ENCODE measurements around the gene FARP2. TPM values are rescaled to one million over a fixed set of nuclear protein-coding genes. Genes with fewer than 3 reads are reported as not detected.
A peak's percentile ranks its signal among the peaks of the same experiment; 100 is the strongest.

The FARP2 gene, protein sequence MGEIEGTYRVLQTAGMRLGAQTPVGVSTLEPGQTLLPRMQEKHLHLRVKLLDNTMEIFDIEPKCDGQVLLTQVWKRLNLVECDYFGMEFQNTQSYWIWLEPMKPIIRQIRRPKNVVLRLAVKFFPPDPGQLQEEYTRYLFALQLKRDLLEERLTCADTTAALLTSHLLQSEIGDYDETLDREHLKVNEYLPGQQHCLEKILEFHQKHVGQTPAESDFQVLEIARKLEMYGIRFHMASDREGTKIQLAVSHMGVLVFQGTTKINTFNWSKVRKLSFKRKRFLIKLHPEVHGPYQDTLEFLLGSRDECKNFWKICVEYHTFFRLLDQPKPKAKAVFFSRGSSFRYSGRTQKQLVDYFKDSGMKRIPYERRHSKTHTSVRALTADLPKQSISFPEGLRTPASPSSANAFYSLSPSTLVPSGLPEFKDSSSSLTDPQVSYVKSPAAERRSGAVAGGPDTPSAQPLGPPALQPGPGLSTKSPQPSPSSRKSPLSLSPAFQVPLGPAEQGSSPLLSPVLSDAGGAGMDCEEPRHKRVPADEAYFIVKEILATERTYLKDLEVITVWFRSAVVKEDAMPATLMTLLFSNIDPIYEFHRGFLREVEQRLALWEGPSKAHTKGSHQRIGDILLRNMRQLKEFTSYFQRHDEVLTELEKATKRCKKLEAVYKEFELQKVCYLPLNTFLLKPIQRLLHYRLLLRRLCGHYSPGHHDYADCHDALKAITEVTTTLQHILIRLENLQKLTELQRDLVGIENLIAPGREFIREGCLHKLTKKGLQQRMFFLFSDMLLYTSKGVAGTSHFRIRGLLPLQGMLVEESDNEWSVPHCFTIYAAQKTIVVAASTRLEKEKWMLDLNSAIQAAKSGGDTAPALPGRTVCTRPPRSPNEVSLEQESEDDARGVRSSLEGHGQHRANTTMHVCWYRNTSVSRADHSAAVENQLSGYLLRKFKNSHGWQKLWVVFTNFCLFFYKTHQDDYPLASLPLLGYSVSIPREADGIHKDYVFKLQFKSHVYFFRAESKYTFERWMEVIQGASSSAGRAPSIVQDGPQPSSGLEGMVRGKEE
- 74.3 and 74.5 TPM in 2 replicates for total RNA-seq (2014; rRNA removed; shearing (Covaris generic))

GRCh38 chr2:241355983-241356870 is at the start of gene FARP2:
Gene FARP2 (plus strand): TSS chr2:241356285. CDS start chr2:241373108, 16,823 bp downstream.
- peaks cover 15% of the 10 kb centered on the region for H3K4me1 ChIP-seq (replicated peaks)
- H3K4me3 ChIP-seq, result peak within 1 kb of the TSS; percentile 74
- H3K9me3 ChIP-seq (replicated peaks), result no peaks in the 10 kb centered on the region
- peaks cover 42% of the 10 kb centered on the region for H3K36me3 ChIP-seq
- H3K27me3 ChIP-seq (replicated peaks), result no peaks in the 10 kb centered on the region
- H3K27ac ChIP-seq, result peak within 1 kb of the TSS; percentile 50
- DNase-seq (ENCODE audit: low read depth in 1 of 2, low spot score in 2 of 2), result peak; percentile 94 to 99

DNA sequence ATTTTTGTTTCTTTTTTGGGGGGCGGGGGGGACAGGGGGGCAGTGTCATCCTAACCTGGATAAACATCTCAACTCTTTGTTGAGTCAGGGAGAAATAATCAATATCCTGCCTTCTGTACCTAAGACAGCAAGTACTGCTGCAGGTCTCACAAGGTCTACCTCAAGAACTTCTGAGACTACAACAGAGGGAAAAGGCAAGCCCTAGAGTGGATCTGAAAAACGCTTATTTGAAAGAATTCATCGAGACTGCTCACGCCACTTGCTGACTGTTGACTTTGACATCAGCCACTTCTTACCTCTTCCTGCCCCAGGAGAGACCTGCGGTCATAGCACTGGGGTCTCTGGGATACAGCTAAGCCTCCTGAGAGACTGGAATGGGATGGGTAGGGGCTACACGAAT is 49.0 kb upstream of the FARP2 start:
- H3K4me1 ChIP-seq (replicated peaks), result peaks cover 5% of the 10 kb centered on the region; the same call in 1 of the 2 replicates
- no peak overlapping the region for H3K4me3 ChIP-seq
- peaks cover 13% of the 10 kb centered on the region for H3K36me3 ChIP-seq
- H3K9me3 ChIP-seq (replicated peaks), result no peaks in the 10 kb centered on the region
- H3K27ac ChIP-seq, result no peak overlapping the region
- DNase-seq (ENCODE audit: low read depth in 1 of 2, low spot score in 2 of 2), result no peak
- no peaks in the 10 kb centered on the region for H3K27me3 ChIP-seq (replicated peaks)

DNA sequence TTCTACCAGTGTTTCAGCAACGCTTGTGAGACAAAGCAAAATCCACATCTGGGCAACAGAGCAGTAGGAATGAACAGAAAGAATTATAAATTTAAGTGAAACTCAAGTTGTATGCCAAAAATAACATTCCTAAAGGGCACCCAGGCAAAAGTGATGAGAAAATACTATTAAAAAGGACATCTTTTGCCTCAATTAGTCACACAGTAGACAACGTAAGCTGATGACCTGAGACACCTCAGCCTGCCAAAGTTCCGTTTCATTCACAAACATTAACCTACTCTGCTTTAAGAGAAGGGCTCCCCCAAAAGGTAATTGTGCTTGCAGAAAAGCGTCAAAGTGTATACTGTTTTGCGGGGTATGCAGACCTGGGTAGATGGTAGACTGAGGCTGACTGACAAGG is 47.8 kb upstream of the FARP2 start:
- DNase-seq (ENCODE audit: low read depth in 1 of 2, low spot score in 2 of 2), result no peak
- Histone ChIP-seq H3K36me3 (peaks cover 13% of the 10 kb centered on the region), H3K27me3 (replicated peaks) (no peaks in the 10 kb centered on the region), H3K4me3 (no peak overlapping the region), H3K9me3 (replicated peaks) (no peaks in the 10 kb centered on the region), H3K27ac (no peak overlapping the region), H3K4me1 (replicated peaks) (peaks cover 14% of the 10 kb centered on the region; the same call in 1 of the 2 replicates)

- no peak for DNase-seq (ENCODE audit: low read depth in 1 of 2, low spot score in 2 of 2)
- 0 out of 2 replicates have a peak, but pooled peaks cover under 1% of the 10 kb centered on the region for H3K9me3 ChIP-seq (replicated peaks)
- H3K27ac ChIP-seq, result no peak overlapping the region
- H3K4me1 ChIP-seq (replicated peaks), result peaks cover 19% of the 10 kb centered on the region
- peaks cover 20% of the 10 kb centered on the region for H3K36me3 ChIP-seq
- H3K4me3 ChIP-seq, result no peak overlapping the region
- H3K27me3 ChIP-seq (replicated peaks), result no peaks in the 10 kb centered on the region
Observed at GRCh38 chr2:241308832-241309500, 47.1 kb upstream of the FARP2 start.

GRCh38 chr2:241309684-241310117 is 46.4 kb upstream of the FARP2 start:
- Histone ChIP-seq H3K4me1 (replicated peaks) (peaks cover 24% of the 10 kb centered on the region), H3K9me3 (replicated peaks) (peaks cover 4% of the 10 kb centered on the region; the same call in 1 of the 2 replicates), H3K27me3 (replicated peaks) (no peaks in the 10 kb centered on the region), H3K4me3 (no peak overlapping the region), H3K36me3 (peaks cover 27% of the 10 kb centered on the region), H3K27ac (no peak overlapping the region)
- DNase-seq (ENCODE audit: low read depth in 1 of 2, low spot score in 2 of 2), result no peak

DNA sequence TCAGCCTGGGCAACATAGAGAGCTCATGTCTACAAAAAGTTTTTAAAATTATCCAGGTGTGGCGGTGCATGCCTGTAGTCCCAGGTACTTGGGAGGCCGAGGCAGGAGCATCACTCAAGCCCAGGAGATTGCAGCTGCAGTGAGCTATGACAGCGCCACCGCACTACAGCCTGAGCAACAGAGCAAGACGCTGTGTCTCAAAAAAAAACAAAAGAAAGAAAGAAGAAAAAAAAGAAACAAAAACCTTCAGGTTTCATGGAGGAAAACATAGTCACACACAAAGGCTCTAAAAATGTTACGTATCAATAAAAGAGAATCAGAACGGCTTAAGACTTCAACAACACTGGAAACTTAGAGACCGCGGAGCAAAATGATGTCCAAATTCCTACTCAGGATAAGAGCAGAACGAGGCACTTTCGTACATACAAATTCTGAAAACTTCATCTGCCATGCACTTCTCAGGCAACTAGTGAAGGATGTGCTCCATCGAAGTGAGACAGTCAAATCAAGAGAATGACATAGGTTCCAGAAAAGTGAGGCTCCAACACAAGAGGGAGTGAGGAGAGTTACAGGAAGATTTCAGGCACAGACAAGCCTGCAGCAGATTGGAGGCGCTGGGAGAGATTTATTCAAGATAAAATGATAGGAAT is 45.0 kb upstream of the FARP2 start:
- DNase-seq (ENCODE audit: low read depth in 1 of 2, low spot score in 2 of 2), result no peak

DNA sequence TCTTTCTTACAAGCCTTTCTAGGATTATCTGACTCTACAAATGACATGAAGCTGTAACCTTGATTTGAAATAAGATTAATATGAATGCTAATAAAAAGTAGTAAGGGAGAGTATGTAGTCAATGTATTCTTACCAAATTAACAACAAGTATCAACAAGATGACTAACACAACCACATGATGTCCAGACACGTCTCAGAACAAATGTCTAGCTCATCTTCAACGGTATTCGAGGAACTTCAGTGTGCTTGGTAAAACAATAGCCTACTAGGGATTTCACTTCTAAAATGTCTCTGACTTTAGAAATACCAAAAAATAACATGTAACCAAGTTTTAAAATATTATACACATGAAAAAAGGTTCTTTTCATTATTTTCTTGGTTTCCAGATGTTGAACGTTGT is 44.0 kb upstream of the FARP2 start:
- peak in 1 of 2 experiments; percentile 22 for DNase-seq (ENCODE audit: low read depth in 1 of 2, low spot score in 2 of 2)
- no peak overlapping the region for H3K4me3 ChIP-seq
- peaks cover 26% of the 10 kb centered on the region for H3K4me1 ChIP-seq (replicated peaks)
- H3K27me3 ChIP-seq (replicated peaks), result no peaks in the 10 kb centered on the region
- no peak overlapping the region for H3K27ac ChIP-seq
- H3K9me3 ChIP-seq (replicated peaks), result peaks cover 4% of the 10 kb centered on the region; the same call in 1 of the 2 replicates
- peaks cover 38% of the 10 kb centered on the region for H3K36me3 ChIP-seq

More for the DNA sequence above, 45.0 kb upstream of the FARP2 start:
- peaks cover 24% of the 10 kb centered on the region for H3K4me1 ChIP-seq (replicated peaks)
- H3K9me3 ChIP-seq (replicated peaks), result peaks cover 4% of the 10 kb centered on the region; the same call in 1 of the 2 replicates
- H3K4me3 ChIP-seq, result no peak overlapping the region
- H3K27me3 ChIP-seq (replicated peaks), result no peaks in the 10 kb centered on the region
- no peak overlapping the region for H3K27ac ChIP-seq
- H3K36me3 ChIP-seq, result peaks cover 32% of the 10 kb centered on the region

DNA sequence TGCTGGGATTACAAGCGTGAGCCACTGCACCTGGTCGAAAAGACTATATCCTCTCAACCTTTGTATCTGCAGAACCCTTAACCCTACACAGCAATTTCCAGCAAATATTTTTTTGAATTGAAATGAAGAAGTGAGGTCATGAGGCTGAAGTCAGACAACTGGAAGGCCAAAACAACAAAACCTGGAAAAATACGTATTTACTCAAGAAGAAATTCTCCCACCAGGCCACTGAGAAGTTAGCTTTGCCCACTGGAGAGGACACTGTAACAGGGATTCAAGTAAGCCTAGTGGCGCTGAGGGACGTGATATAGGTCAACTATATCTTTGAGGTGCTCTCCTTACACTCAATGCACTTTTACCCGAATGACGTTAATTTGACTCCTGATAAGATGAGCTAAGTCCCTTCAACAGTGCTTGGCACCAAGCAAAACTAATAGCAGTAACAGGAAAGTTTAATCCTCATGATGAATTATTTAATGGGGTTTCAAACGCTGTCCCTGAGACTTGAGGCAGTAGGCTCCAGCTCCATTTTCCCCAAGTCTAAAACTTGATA is 42.5 kb upstream of the FARP2 start:
- DNase-seq (ENCODE audit: low read depth in 1 of 2, low spot score in 2 of 2), result no peak
- peaks cover 44% of the 10 kb centered on the region for H3K36me3 ChIP-seq
- no peak overlapping the region for H3K27ac ChIP-seq
- peaks cover 34% of the 10 kb centered on the region for H3K4me1 ChIP-seq (replicated peaks)
- H3K27me3 ChIP-seq (replicated peaks), result no peaks in the 10 kb centered on the region
- peaks cover 4% of the 10 kb centered on the region; the same call in 1 of the 2 replicates for H3K9me3 ChIP-seq (replicated peaks)
- H3K4me3 ChIP-seq, result no peak overlapping the region; the same call in 1 of the 2 replicates

- Histone ChIP-seq H3K27me3 (replicated peaks) (no peaks in the 10 kb centered on the region), H3K4me1 (replicated peaks) (peaks cover 34% of the 10 kb centered on the region), H3K4me3 (peak overlapping the region; percentile 63)
Observed at GRCh38 chr2:241314226-241315092, 41.6 kb upstream of the FARP2 start.

DNA sequence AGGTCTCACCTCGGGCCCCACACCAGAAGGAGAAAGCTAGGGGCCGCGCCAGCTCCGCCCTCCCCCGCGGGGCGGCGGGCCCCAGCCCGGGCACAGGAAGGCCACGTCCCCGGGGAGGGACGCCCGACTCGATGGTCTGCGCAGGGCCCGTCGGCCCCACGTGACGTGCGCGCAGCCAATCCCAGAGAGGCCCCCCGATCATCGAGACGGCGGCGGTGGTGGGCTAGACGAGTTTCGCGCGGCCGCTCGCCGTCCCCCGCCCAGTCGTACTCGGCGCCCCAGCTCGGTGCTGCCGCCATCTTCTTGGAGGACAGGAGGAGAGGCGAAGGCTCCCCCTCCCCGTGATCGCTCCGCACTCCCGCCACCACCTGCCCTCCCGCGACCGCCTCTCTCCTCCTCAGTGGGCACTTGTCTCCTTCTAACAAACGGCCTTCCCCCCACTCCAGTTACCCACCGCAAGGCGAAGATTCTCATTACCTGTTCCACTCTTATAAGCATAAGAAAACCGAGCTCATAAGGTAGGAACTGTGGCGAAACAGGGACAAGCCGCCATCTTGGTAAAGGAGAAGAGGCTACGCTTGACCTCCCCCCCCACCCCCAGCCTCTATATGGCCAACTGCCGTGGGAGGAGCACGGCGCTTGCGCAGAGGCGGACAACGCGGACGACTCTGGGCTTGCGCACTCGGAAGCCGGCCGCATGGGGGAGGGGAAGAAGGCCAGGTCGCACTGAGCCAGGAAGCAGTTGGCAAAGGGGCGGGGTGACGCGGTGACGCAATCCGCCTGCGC is 40.8 kb upstream of the FARP2 start, which contains the start of gene HDLBP:
Gene HDLBP (minus strand): TSS at position 580 of the 786 bp plus-strand sequence. CDS start 48,803 bp downstream, outside the sequence.
- peaks cover 37% of the 10 kb centered on the region for H3K4me1 ChIP-seq (replicated peaks)
- H3K27me3 ChIP-seq (replicated peaks), result no peaks in the 10 kb centered on the region

More at GRCh38 chr2:241314226-241315092, 41.6 kb upstream of the FARP2 start:
- Histone ChIP-seq H3K27ac (peak overlapping the region; percentile 93), H3K9me3 (replicated peaks) (peaks cover 4% of the 10 kb centered on the region; the same call in 1 of the 2 replicates), H3K36me3 (peaks cover 48% of the 10 kb centered on the region)
- no peak for DNase-seq (ENCODE audit: low read depth in 1 of 2, low spot score in 2 of 2)

More for the DNA sequence above, 40.8 kb upstream of the FARP2 start, which contains the start of gene HDLBP:
- H3K36me3 ChIP-seq, result peaks cover 54% of the 10 kb centered on the region
- H3K27ac ChIP-seq, result peak within 1 kb of the TSS; percentile 93
- peak within 1 kb of the TSS; percentile 63 for H3K4me3 ChIP-seq
- H3K9me3 ChIP-seq (replicated peaks), result peaks cover 4% of the 10 kb centered on the region; the same call in 1 of the 2 replicates
- DNase-seq (ENCODE audit: low read depth in 1 of 2, low spot score in 2 of 2), result peak; percentile 99 to 100

All from SJSA1 (cell line).